Esophagus muscularis mucosa (tissue), 3 donors: Measurements from ENCODE around the gene TTC9.

Experiments used
- EP300 ChIP-seq: sonication (generic); formaldehyde crosslinking; IDR thresholded peaks from one replicate; pipeline ENCODE4 v1.6.1; 2017; ENCODE audit warnings: antibody characterized with exemption
- TF ChIP-seq, protein P1 (sequence below), 3 experiments: fragments of 200-600 bp in 2 of 3; fragments of 450-650 bp in 1 of 3; sonication (generic) in 2 of 3; IDR thresholded peaks; one replicate each; pipeline ENCODE4 v1.5.1; 2017 to 2019; ENCODE audit warnings: antibody characterized with exemption in 3 of 3, mild to moderate bottlenecking in 2 of 3, moderate library complexity in 1 of 3

GRCh38 chr14:70692210-70692609 lies 50.5 kb downstream of the TTC9 start:
- TF ChIP-seq, protein P1, sequence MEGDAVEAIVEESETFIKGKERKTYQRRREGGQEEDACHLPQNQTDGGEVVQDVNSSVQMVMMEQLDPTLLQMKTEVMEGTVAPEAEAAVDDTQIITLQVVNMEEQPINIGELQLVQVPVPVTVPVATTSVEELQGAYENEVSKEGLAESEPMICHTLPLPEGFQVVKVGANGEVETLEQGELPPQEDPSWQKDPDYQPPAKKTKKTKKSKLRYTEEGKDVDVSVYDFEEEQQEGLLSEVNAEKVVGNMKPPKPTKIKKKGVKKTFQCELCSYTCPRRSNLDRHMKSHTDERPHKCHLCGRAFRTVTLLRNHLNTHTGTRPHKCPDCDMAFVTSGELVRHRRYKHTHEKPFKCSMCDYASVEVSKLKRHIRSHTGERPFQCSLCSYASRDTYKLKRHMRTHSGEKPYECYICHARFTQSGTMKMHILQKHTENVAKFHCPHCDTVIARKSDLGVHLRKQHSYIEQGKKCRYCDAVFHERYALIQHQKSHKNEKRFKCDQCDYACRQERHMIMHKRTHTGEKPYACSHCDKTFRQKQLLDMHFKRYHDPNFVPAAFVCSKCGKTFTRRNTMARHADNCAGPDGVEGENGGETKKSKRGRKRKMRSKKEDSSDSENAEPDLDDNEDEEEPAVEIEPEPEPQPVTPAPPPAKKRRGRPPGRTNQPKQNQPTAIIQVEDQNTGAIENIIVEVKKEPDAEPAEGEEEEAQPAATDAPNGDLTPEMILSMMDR (IDR thresholded peaks at IDR 0.05) = no peak
- no peak for TF ChIP-seq EP300
